Activated CD4-positive, alpha-beta T cell treated with anti-CD3 and anti-CD28 coated beads, Interleukin-2, Interleukin-6, amounts not matched to agents 100 ng/mL and 50 ng/mL, durations not matched to agents 16 hours and 8 hours (primary cell): Measurements from ENCODE around the gene RXRB.
"Not testable (repeated sequence)": the region's sequence is repeated elsewhere in the genome, so short reads cannot be mapped to it uniquely, and the experiment has no call there.

Source experiments
- DNase-seq: peaks from one replicate; pipeline ENCODE4 v3.0.0-alpha.2; 2020

The RXRB gene

DNA sequence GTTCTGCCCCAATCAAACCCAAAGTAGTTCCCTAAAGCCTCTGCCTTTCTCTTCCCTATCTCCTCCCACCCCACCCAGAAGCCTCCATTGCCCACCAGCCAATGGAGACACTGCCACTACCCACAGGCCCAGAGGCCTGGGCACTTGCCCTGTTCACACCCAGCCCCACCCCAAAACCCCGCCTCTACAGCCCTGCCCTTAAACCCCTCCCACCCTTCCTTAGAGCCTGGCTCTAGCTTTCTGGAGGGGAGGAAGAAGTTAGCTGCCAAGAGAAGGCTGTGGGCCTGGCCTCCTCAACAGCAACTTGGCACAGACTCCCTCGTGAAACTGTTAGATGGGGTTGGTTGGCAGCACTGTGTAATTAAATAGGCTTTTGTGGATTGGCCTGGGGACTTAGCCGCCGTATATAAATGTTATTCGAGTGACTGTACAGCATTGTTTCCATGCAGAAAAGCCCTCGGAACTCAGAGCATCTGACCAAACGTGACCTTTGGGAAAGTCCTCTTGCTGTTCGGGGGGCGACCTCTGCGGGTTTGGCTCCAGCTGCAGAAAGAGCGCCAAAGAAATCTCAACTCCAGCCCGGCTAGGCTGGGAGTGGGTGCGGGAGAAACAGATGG lies 39.6 kb downstream of the RXRB start:
- DNase-seq, result peak; percentile 23

DNA sequence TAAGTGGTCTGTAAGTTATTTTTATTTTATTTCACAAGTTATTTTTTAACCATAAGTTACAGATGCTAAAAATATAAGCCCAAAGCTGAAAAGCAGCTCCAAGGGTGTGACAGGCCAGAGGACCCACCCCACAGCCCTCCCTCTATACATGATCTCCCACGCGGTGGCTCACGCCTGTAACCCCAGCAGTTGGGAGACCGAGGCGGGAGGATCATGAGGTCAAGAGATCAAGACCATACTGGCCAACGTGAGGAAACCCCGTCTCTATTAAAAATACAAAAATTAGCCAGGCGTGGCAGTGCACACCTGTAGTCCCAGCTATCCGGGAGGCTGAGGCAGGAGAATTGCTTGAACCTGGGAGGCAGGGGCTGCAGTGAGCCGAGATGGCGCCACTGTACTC lies 40.4 kb downstream of the RXRB start:
- DNase-seq, result no peak

DNA sequence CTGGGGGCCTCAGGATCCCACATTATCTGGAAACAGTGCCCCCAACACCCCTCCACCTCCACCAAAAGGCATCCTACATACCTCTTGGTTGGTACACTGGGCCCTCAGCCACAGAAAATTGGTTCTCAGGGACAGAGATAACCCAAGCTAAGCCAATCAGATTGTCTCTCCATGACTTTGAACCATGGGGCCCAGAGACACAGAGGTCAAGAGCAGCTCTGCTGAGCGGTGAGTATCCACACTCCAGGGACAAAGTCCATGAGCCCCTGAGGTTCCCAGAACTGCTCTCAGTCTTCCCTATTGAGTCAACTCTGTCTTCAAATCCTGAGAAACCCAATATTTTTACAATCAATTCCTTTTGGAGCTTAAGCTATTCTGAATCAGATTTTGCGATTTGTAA lies 43.5 kb downstream of the RXRB start:
- no peak for DNase-seq

DNA sequence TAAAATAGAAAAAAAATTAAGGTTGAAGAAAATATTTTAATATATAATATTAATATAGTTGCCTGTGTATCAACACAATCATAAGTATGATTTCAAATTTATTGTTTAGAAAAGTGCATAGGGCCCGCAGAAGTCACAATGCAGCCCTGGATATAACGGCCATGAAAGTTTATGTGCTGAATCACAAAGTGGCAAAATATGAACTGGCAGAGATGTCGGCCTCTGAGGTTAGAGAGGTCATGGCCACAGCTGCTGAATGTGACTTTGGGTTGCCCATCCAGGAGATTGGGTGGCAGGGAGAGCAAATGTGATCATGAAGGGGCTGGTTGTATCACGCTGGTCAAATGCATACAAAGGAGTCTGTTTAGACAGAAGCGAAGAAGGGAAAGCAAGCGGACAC lies 43.9 kb downstream of the RXRB start:
- no peak for DNase-seq

DNA sequence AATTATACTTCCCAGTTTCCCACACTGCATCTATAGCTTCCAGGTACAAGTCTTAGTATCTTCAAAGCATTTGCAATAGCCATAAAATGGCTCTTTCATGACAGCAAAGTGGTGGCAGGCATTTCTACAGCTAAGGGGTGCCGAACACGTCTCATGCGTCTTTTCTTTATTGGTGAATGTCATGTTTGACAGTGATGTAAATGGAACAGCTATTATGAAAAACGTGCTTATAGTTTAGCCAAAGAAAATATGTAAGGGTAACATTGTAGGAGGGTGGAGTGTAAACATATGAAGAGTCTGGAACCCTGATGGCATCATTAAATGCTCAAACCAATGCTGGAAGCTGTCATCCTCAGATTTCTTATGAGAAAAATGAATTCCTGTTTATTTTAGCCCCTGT lies 46.1 kb downstream of the RXRB start:
- no peak for DNase-seq

DNA sequence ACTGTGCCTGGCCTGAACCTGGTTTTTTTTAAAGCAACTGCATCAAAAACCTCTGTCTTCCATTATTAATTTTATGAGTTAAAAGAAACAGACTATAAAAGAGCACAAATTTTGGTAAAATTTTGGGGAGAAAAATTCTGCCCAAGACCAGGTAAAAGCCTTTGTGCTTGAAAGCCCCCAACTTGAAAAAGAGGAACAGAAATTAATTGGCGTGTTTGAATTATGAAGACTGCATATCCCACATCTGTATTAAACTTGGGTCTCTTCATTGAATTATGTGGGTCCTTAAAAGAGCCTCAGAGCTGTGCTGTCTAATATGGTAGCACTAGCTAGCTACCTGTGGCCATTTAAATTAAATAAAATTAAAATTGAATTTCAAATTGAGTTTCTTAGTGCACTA lies 49.4 kb downstream of the RXRB start:
- DNase-seq, result no peak

DNA sequence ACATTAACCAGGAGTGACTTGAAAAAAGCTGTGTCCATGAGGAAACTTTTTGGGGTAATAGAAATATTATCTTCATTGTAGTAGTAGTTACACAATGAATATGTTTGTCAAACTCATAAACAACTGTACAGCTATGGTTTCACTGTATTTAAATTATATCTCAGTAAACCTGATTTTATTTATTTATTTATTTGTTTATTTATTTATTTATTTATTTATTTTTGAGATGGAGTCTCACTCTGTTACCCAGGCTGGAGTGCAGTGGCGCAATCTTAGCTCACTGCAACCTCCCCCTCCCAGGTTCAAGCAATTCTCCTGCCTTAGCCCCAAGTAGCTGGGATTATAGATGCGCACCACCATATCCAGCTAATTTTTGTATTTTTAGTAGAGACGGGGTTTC lies 49.9 kb downstream of the RXRB start:
- not testable (repeated sequence) for DNase-seq

DNA sequence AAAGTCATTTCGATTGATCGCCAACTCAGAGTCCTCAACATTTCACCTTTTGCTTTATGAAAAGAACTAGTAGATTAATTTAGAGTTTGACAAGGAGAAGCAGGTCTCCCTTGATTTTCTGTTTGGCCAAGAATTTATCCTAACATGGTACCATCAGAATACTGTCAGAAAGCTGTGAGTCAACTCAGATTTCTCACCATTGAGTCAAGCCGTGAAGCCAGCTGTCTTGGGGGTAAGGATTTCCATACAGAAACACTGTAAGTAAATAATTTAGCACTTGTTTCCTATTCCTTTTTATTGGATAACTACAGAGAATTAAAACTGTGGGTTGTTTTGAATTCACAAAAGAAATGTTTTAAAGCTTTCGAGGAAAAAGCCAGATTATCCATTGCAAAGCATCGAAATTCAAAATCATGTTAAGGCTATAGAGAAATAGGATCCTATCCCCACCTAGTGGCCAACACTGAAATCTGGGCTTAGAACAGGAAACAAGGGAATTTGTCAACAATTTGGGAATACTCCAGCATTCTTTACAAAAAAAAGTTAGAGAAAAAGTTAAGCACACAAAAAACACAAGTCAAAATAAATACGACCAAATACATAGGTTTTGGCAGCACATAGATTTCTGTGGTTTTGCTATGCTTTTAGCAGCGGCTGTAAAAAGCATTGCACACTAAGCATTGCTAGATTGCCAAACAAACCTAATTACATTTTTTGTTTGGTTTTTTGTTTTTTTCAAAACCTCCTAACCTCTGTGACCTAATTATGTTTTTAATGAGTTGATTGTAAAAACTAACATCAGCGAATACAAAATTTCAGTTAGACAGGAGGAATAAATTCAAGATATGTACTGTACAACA lies 52.4 kb downstream of the RXRB start:
- DNase-seq, result no peak

DNA sequence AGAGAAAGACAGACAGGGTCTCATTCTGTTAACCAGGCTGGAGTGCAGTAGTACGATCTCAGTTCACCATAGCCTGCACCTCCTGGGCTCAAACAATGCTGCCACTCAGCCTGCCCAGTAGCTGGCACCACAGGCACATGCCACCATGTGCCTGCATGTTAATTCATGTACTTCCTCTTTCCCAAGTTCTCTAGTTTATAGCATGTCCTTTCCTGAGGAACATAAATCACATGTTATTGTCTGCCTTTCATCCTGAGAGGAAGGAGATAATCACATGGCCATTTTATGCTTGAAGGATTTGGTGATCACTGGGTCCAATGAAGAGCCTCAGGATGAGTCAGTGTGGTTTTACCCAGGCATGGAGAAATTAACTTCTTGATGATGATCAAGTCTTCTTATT lies 56.1 kb downstream of the RXRB start:
- DNase-seq, result no peak
